ENCODE data around the gene MIAT.
A peak's percentile ranks its signal among the peaks of the same experiment; 100 is the strongest.

Gene MIAT

GRCh38 chr22:26707581-26707980 lies 50.2 kb downstream of the MIAT start:
- TF ChIP-seq POLR2A (IDR thresholded peaks at IDR 0.05; ENCODE audit: low read depth, low read length) (no peak), TAF1 (IDR thresholded peaks at IDR 0.05; ENCODE audit: borderline replicate concordance, low read depth, low read length) (no peak), POLR2AphosphoS5 (IDR thresholded peaks at IDR 0.05; ENCODE audit: low read depth, low read length) (no peak)
- DNase-seq (ENCODE audit: insufficient read length) (no peak), FAIRE-seq (no peak)

DNA sequence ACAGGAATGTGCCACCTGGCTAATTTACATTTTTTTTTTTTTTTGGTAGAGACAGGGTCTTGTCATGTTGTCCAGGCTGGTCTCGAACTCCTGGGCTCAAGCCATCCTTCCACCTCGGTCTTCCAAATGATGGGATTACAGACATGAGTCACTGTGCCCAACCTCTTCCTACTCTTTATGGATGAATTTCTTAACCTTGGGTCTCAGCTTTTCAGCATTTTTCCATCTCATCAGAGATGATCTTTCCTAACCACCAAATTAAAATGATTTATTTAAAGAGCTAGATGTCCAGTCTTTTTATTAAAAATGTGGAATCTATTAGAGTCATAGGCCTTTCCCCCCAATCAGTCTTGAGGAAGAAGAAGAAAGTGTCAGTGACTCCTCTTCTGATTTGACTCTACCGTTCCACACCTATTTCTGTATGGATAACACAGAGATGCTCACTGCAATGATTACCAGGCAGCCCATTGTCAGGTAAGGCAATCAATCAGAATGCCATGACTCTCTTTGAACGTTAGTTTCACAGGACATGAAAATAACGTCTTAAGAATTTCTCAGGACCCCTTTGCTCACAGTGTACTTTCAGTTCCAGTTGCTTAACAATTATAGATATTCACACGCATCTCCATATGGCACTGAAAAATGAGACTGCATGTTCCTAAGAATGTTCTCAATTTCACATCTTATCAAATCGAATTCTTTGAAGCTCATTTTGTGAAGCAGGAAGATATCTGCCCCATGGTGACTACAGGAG lies 51.0 kb downstream of the MIAT start:
- DNase-seq (ENCODE audit: insufficient read length) (no peak), FAIRE-seq (no peak)
- TF ChIP-seq POLR2A (IDR thresholded peaks at IDR 0.05; ENCODE audit: low read depth, low read length): no peak
- TF ChIP-seq TAF1 (IDR thresholded peaks at IDR 0.05; ENCODE audit: borderline replicate concordance, low read depth, low read length): no peak
- no peak for TF ChIP-seq POLR2AphosphoS5 (IDR thresholded peaks at IDR 0.05; ENCODE audit: low read depth, low read length)

GRCh38 chr22:26709617-26710390 lies 52.4 kb downstream of the MIAT start:
- TF ChIP-seq POLR2AphosphoS5 (IDR thresholded peaks at IDR 0.05; ENCODE audit: low read depth, low read length): no peak
- TF ChIP-seq POLR2A (IDR thresholded peaks at IDR 0.05; ENCODE audit: low read depth, low read length): no peak
- TF ChIP-seq TAF1 (IDR thresholded peaks at IDR 0.05; ENCODE audit: borderline replicate concordance, low read depth, low read length): no peak
- FAIRE-seq: no peak
- no peak for DNase-seq (ENCODE audit: insufficient read length)

- peak; percentile 30 for FAIRE-seq
- peak; percentile 24 for DNase-seq (ENCODE audit: insufficient read length)
- TF ChIP-seq TAF1 (IDR thresholded peaks at IDR 0.05; ENCODE audit: borderline replicate concordance, low read depth, low read length) (no peak), POLR2A (IDR thresholded peaks at IDR 0.05; ENCODE audit: low read depth, low read length) (peak; percentile 79; the same call in 1 of the 2 replicates), POLR2AphosphoS5 (IDR thresholded peaks at IDR 0.05; ENCODE audit: low read depth, low read length) (peak; percentile 86; the same call in 1 of the 2 replicates)
These were observed 54.0 kb downstream of the MIAT start for GRCh38 chr22:26711205-26711963.

DNA sequence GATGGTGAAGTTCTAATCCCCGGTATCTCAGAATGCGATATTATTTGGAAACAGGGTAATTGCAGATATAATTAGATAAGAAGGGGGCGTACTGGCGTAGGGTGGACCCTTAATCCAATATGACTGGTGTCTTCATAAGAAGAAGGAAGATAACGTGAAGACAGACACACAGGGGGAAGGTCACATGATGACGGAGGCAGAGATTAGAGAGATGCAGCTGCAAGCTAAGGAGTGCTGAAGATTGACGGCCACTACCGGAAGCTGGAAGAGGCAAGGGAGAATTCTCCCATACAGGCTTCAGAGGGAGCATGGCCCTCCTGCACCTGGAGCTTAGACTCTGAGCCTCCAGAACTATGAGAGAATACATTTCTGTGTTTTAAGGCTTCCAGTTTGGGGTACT lies 54.8 kb downstream of the MIAT start:
- no peak for FAIRE-seq
- DNase-seq (ENCODE audit: insufficient read length): no peak
- no peak for TF ChIP-seq TAF1 (IDR thresholded peaks at IDR 0.05; ENCODE audit: borderline replicate concordance, low read depth, low read length)
- no peak for TF ChIP-seq POLR2AphosphoS5 (IDR thresholded peaks at IDR 0.05; ENCODE audit: low read depth, low read length)
- no peak for TF ChIP-seq POLR2A (IDR thresholded peaks at IDR 0.05; ENCODE audit: low read depth, low read length)

DNA sequence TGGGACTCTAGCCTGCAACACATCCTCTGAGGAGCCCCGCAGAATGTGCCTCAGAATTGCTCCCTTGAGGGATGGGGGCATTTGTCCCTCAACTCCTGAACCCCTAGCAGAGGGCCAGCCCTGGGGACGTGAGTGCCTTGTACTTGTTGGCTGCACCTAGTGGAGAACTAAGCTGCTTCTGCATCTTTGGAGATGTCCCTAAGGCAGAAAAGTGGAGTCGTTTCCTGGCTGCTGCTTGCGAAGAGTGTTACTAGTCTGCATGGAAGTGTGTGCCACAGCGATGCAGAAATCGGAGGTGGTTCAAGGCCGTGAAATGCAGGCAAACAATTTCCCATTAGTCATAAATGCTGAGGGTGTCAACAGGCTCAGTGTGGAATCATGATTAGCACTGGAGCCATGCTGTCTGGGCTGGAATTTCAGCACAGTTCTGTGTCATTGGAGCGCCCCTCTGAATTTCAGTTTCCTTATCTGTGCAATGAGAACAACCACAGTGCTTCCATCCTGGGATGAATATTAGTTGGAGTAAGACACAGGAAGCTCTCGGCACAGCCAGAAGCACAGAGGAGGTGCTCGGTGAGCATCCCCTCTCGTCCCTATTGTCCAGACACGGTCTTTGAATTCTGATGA lies 56.5 kb downstream of the MIAT start:
- FAIRE-seq (no peak), DNase-seq (ENCODE audit: insufficient read length) (no peak)
- TF ChIP-seq TAF1 (IDR thresholded peaks at IDR 0.05; ENCODE audit: borderline replicate concordance, low read depth, low read length) (no peak), POLR2A (IDR thresholded peaks at IDR 0.05; ENCODE audit: low read depth, low read length) (no peak), POLR2AphosphoS5 (IDR thresholded peaks at IDR 0.05; ENCODE audit: low read depth, low read length) (no peak)

DNA sequence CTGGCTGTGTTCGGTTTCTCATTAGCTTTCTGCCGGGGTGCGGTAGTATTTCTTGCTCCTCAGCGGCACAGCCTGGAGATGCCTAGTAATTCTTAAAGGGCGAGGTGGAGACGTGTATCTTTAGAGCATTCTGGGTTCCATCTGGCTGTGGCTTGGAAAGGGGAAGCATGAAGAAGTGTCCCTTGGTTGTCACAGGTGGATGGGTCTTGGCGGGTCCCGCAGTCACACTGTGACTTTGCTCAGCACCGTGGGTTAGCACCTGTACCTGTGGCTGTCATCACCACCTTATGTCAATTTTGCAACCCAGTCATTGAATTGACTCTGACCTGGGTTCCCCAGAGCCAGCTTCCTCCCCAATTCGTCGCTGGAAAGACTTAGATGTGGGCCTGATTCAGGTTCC lies 57.6 kb downstream of the MIAT start:
- no peak for TF ChIP-seq TAF1 (IDR thresholded peaks at IDR 0.05; ENCODE audit: borderline replicate concordance, low read depth, low read length)
- TF ChIP-seq POLR2AphosphoS5 (IDR thresholded peaks at IDR 0.05; ENCODE audit: low read depth, low read length): no peak
- no peak for TF ChIP-seq POLR2A (IDR thresholded peaks at IDR 0.05; ENCODE audit: low read depth, low read length)
- no peak for FAIRE-seq
- no peak for DNase-seq (ENCODE audit: insufficient read length)

DNA sequence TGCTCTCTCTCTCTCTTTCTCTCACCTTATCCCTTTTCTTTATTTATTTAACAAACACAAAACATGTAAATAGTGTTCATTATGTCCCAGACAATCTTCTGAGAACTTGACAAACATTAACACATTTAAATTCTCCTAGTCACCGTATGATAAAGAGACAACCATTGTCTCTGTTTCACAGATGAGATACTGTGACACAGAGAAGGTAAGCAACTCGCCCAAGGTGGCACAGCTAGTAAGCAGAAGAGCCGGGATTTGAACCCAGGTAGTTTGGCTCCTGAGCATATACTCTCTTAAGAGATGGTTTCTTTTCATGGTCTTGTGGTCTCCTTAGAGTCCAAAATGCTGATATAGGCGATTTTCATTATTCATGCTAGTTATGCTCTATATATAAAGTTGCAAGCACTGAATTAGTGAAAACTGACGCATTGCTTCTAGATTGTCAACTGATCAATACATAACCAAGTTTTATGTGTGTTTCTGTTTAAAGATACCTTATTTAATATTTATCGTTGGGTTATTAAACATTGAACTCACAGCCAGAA lies 58.1 kb downstream of the MIAT start:
- DNase-seq (ENCODE audit: insufficient read length) (no peak), FAIRE-seq (no peak)
- TF ChIP-seq POLR2A (IDR thresholded peaks at IDR 0.05; ENCODE audit: low read depth, low read length): no peak
- no peak for TF ChIP-seq TAF1 (IDR thresholded peaks at IDR 0.05; ENCODE audit: borderline replicate concordance, low read depth, low read length)

- TF ChIP-seq POLR2A (IDR thresholded peaks at IDR 0.05; ENCODE audit: low read depth, low read length) (no peak), POLR2AphosphoS5 (IDR thresholded peaks at IDR 0.05; ENCODE audit: low read depth, low read length) (no peak), TAF1 (IDR thresholded peaks at IDR 0.05; ENCODE audit: borderline replicate concordance, low read depth, low read length) (no peak)
- no peak for DNase-seq (ENCODE audit: insufficient read length)
- no peak for FAIRE-seq
These were observed 61.1 kb downstream of the MIAT start for GRCh38 chr22:26718488-26718887.

GRCh38 chr22:26718905-26719304 lies 61.5 kb downstream of the MIAT start:
- FAIRE-seq (no peak), DNase-seq (ENCODE audit: insufficient read length) (no peak)
- TF ChIP-seq POLR2A (IDR thresholded peaks at IDR 0.05; ENCODE audit: low read depth, low read length) (no peak), TAF1 (IDR thresholded peaks at IDR 0.05; ENCODE audit: borderline replicate concordance, low read depth, low read length) (no peak)

- no peak for FAIRE-seq
- DNase-seq (ENCODE audit: insufficient read length): no peak
- TF ChIP-seq TAF1 (IDR thresholded peaks at IDR 0.05; ENCODE audit: borderline replicate concordance, low read depth, low read length) (no peak), POLR2A (IDR thresholded peaks at IDR 0.05; ENCODE audit: low read depth, low read length) (no peak), POLR2AphosphoS5 (IDR thresholded peaks at IDR 0.05; ENCODE audit: low read depth, low read length) (no peak)
These were observed 64.8 kb downstream of the MIAT start for GRCh38 chr22:26722159-26722558.

All from GM12892 (cell line).